SU-DHL-6 (cell line): Measurements from ENCODE around the gene GRIK2.

Experiments
- H2AFZ ChIP-seq: fragments of 200-600 bp; sonication (generic); 2 replicates; pipeline ENCODE4 v1.6.1; 2014; ENCODE audit warnings: low read depth, mild to moderate bottlenecking, moderate library complexity, mixed read lengths, antibody characterized with exemption, low read length; ENCODE audit not compliant: severe bottlenecking
- H3F3A ChIP-seq: fragments of 200-600 bp; shearing (Covaris generic); 2 replicates; pipeline ENCODE4 v1.6.0; 2016; ENCODE audit warnings: antibody characterized with exemption, mild to moderate bottlenecking; ENCODE audit not compliant: insufficient read depth
- H3K27ac ChIP-seq: fragments of 200-600 bp; sonication (generic); 2 replicates; pipeline ENCODE4 v1.5.1; 2016; ENCODE audit warnings: low read depth, mild to moderate bottlenecking, low read length, moderate library complexity, mixed read lengths
- H3K27me3 ChIP-seq: fragments of 200-600 bp; sonication (generic), shearing (Covaris generic); 2 replicates; pipeline ENCODE4 v1.6.0; 2014; ENCODE audit warnings: mild to moderate bottlenecking, low read length
- H3K36me3 ChIP-seq: fragments of 200-600 bp; sonication (generic); 2 replicates; pipeline ENCODE4 v1.6.1; 2014; ENCODE audit warnings: mild to moderate bottlenecking, low read length, mixed read lengths
- H3K4me2 ChIP-seq: fragments of 300-600, 200-600 bp; shearing (Covaris generic), sonication (generic); 2 replicates; pipeline ENCODE4 v1.6.0; 2014; ENCODE audit warnings: low read length, low read depth, mild to moderate bottlenecking; ENCODE audit not compliant: poor library complexity, severe bottlenecking
- H3K4me3 ChIP-seq: fragments of 200-600 bp; sonication (generic); 2 replicates; pipeline ENCODE4 v1.5.1; 2014; ENCODE audit warnings: antibody characterized with exemption, low read length, mild to moderate bottlenecking, mixed read lengths; ENCODE audit not compliant: insufficient read depth, poor library complexity, severe bottlenecking
- H3K79me2 ChIP-seq: fragments of 200-600 bp; sonication (generic); 2 replicates; pipeline ENCODE4 v1.6.1; 2014; ENCODE audit warnings: mild to moderate bottlenecking, low read length, moderate library complexity; ENCODE audit not compliant: insufficient read depth
- H3K9ac ChIP-seq: fragments of 200-600 bp; sonication (generic); 2 replicates; pipeline ENCODE4 v1.7.0; 2014; ENCODE audit warnings: mild to moderate bottlenecking, low read length
- H3K9me2 ChIP-seq: fragments of 200-600 bp; sonication (generic); replicated peaks from 2 replicates; pipeline ENCODE4 v1.6.1; 2014; ENCODE audit warnings: low read length; ENCODE audit not compliant: insufficient read depth
- H3K9me3 ChIP-seq: fragments of 200-600 bp; sonication (generic); 2 replicates; pipeline ENCODE4 v1.6.1; 2014; ENCODE audit warnings: low read length, mixed read lengths; ENCODE audit not compliant: insufficient read depth
- H4K20me1 ChIP-seq: fragments of 200-600 bp; sonication (generic); 2 replicates; pipeline ENCODE4 v1.6.1; 2014; ENCODE audit warnings: low read depth, mild to moderate bottlenecking, antibody characterized with exemption, low read length, moderate library complexity, mixed read lengths
- CTCF ChIP-seq: fragments of 200-600 bp; sonication (generic); IDR thresholded peaks from one replicate; pipeline ENCODE4 v1.5.1; 2017; ENCODE audit warnings: antibody characterized with exemption, mild to moderate bottlenecking, low read length, moderate library complexity; ENCODE audit not compliant: insufficient read depth, poor library complexity, severe bottlenecking
- EZH2phosphoT487 ChIP-seq: fragments of 200-600 bp; sonication (generic), shearing (Covaris generic); conservative IDR thresholded peaks from 2 replicates; pipeline ENCODE4 v1.6.1; 2018; ENCODE audit warnings: mild to moderate bottlenecking, antibody characterized with exemption, low read length, moderate library complexity, mixed read lengths

GRIK2 gene

DNA sequence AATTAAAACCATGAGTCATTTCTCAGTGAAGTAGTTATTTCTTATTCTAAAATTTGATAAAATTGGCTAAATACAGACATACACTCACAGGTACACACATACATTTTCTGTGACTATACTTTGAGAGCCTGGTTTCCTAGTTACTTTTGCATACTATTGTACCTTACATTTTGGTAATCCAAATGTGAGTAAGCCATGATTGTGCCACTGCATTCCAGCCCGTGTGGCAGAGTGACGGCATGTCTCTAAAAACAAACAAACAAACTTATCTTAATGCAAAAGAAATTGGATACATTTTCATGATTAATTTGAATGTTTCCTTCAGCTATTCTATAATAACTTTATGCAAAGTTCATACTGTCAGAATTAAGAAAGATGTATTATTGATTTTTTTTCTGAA is 628.8 kb downstream of the GRIK2 start:
- no peak for TF ChIP-seq CTCF
- no peak for TF ChIP-seq EZH2phosphoT487
- Histone ChIP-seq H4K20me1 (no peaks in the 10 kb centered on the region), H2AFZ (no peak overlapping the region), H3K4me2 (no peak overlapping the region), H3K79me2 (no peaks in the 10 kb centered on the region), H3K9me2 (no peaks in the 10 kb centered on the region), H3K27ac (no peak overlapping the region), H3K27me3 (no peaks in the 10 kb centered on the region), H3K36me3 (no peaks in the 10 kb centered on the region), H3K4me3 (no peak overlapping the region), H3F3A (no peaks in the 10 kb centered on the region), H3K9ac (no peak overlapping the region), H3K9me3 (no peaks in the 10 kb centered on the region)

- H3F3A ChIP-seq: no peaks in the 10 kb centered on the region
- no peaks in the 10 kb centered on the region for H3K79me2 ChIP-seq
- H3K4me2 ChIP-seq: no peak overlapping the region
- no peak overlapping the region for H3K4me3 ChIP-seq
- H3K27me3 ChIP-seq: no peaks in the 10 kb centered on the region
- no peaks in the 10 kb centered on the region for H3K36me3 ChIP-seq
- H2AFZ ChIP-seq: no peak overlapping the region
- no peaks in the 10 kb centered on the region for H4K20me1 ChIP-seq
- TF ChIP-seq EZH2phosphoT487 (no peak), CTCF (no peak)
- no peak overlapping the region for H3K9ac ChIP-seq
- no peaks in the 10 kb centered on the region for H3K9me3 ChIP-seq
- H3K27ac ChIP-seq: no peak overlapping the region
- H3K9me2 ChIP-seq: no peaks in the 10 kb centered on the region
Observed at GRCh38 chr6:102022803-102023202, 629.3 kb downstream of the GRIK2 start.

GRCh38 chr6:102023977-102024657 is 630.6 kb downstream of the GRIK2 start:
- no peaks in the 10 kb centered on the region for H3K36me3 ChIP-seq
- no peak overlapping the region for H3K4me3 ChIP-seq
- no peaks in the 10 kb centered on the region for H3K27me3 ChIP-seq
- no peaks in the 10 kb centered on the region for H3K9me2 ChIP-seq
- H3K9me3 ChIP-seq: no peaks in the 10 kb centered on the region
- H3K4me2 ChIP-seq: no peak overlapping the region
- H3K27ac ChIP-seq: no peak overlapping the region
- no peak for TF ChIP-seq EZH2phosphoT487
- no peak for TF ChIP-seq CTCF
- H4K20me1 ChIP-seq: no peaks in the 10 kb centered on the region
- no peaks in the 10 kb centered on the region for H3F3A ChIP-seq
- no peak overlapping the region for H2AFZ ChIP-seq
- no peak overlapping the region for H3K9ac ChIP-seq
- no peaks in the 10 kb centered on the region for H3K79me2 ChIP-seq
